GM13976 (cell line): Measurements from ENCODE around the gene VANGL1.

ENCODE experiments used
- DNase-seq: peaks from one replicate; pipeline ENCODE4 v3.0.0; 2012; ENCODE audit warnings: low spot score
- in situ Hi-C: fragments of 300-500 bp; cut with MboI; formaldehyde crosslinking; loops from one replicate; pipeline ENCODE4 v1.12.0; 2022; ENCODE audit warnings: low sequenced_read_pairs, mixed read lengths, inconsistent platforms; ENCODE audit not compliant: unreplicated experiment
- TF ChIP-seq, protein P1 (sequence below): IDR thresholded peaks from 2 replicates; pipeline ENCODE4 v1.5.1; 2012; ENCODE audit warnings: borderline replicate concordance, mild to moderate bottlenecking; ENCODE audit not compliant: insufficient read depth; ENCODE audit errors: extremely low read depth, missing control alignments, control extremely low read depth

The VANGL1 gene

GRCh38 chr1:115596080-115596780 is 45.5 kb upstream of the VANGL1 start:
- TF ChIP-seq, protein P1, sequence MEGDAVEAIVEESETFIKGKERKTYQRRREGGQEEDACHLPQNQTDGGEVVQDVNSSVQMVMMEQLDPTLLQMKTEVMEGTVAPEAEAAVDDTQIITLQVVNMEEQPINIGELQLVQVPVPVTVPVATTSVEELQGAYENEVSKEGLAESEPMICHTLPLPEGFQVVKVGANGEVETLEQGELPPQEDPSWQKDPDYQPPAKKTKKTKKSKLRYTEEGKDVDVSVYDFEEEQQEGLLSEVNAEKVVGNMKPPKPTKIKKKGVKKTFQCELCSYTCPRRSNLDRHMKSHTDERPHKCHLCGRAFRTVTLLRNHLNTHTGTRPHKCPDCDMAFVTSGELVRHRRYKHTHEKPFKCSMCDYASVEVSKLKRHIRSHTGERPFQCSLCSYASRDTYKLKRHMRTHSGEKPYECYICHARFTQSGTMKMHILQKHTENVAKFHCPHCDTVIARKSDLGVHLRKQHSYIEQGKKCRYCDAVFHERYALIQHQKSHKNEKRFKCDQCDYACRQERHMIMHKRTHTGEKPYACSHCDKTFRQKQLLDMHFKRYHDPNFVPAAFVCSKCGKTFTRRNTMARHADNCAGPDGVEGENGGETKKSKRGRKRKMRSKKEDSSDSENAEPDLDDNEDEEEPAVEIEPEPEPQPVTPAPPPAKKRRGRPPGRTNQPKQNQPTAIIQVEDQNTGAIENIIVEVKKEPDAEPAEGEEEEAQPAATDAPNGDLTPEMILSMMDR: no peak
- in situ Hi-C loops: loop anchor here (25.0 kb wide), 1 partner anchor 459 kb away; no protein-coding TSS in a partner anchor
- no peak for DNase-seq

DNA sequence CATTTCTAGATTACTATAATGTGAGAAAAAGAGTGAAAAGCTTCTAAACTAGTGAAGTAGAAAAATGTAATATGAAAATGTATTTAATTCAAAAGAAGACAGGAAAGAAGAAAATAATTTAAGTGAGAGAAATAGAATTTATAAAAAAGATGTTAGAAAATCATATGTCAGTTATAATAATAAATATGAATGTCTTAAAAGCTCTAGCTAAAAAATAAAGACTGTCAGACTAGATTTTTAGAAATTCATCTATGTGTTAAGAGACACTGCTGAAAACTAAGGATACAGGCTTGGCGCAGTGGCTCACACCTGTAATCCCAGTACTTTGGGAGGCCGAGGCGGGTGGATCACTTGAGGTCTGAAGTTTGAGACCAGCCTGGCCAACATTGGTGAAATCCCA is 37.3 kb upstream of the VANGL1 start:
- in situ Hi-C loops: no loop called here
- TF ChIP-seq, protein P1: no peak
- no peak for DNase-seq

- in situ Hi-C loops: loop anchor here (5.0 kb wide), 2 partner anchors 101 to 156 kb away; no protein-coding TSS in a partner anchor
- TF ChIP-seq, protein P1: no peak
Measured at GRCh38 chr1:115606305-115606704, 35.5 kb upstream of the VANGL1 start.

GRCh38 chr1:115609021-115609420 is 32.7 kb upstream of the VANGL1 start:
- in situ Hi-C loops: loop anchor here (5.0 kb wide), 2 partner anchors 98 to 153 kb away; no protein-coding TSS in a partner anchor
- TF ChIP-seq, protein P1: no peak
- DNase-seq: no peak

More at GRCh38 chr1:115606305-115606704, 35.5 kb upstream of the VANGL1 start:
- DNase-seq: no peak

DNA sequence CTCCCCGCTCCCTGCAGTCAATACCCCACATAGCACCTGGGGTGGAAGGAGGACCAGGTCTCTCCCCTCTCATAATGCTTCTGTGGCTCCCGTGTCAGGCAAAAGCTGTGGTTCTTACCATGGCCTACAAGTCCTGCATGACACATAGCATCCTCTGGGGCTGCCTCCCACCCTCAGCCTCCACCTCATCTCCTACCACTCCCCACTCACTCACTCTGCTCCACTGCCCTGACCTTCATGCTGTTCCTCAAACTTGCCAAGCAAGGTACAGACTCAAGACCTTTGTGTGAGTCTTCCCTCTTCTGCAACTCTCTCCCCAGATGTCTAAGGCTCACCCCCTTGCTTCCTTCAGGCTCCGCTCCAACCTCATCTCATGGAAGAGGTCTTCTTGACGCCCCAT is 28.0 kb upstream of the VANGL1 start:
- no peak for DNase-seq
- TF ChIP-seq, protein P1: no peak
- in situ Hi-C loops: no loop called here

DNA sequence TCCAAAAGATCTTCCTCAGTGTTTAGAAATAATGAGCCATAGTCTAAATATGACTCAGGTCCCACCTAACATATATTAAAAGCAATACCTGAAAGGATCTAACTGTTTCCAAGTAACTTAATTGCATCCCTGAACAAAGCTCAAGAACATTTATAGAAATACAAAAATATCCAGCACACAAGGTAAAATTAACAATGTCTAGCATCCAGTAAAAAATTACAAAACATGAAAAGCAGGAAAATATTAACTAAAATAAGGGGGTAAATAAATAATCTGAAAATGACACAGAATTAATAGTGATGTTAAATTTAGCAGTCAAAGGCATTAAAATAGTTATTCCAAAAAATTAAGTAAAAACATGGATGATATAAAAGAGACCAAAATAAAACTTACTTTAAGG is 21.3 kb upstream of the VANGL1 start:
- in situ Hi-C loops: no loop called here
- TF ChIP-seq, protein P1: no peak
- no peak for DNase-seq

GRCh38 chr1:115620950-115621349 is 20.8 kb upstream of the VANGL1 start:
- DNase-seq: no peak
- TF ChIP-seq, protein P1: no peak
- in situ Hi-C loops: no loop called here
